Left forelimb (tissue), 1 donor: ENCODE measurements around the gene ACP3.

Experiments
- DNase-seq: peaks from one replicate; pipeline ENCODE4 v3.0.0-alpha.2; 2018; ENCODE audit warnings: low spot score

Gene ACP3

GRCh38 chr3:132315851-132316250 lies 1.4 kb upstream of the ACP3 start:
- DNase-seq = no peak

GRCh38 chr3:132318451-132318850 lies 1.2 kb downstream of the ACP3 start:
- no peak for DNase-seq

- no peak for DNase-seq
Measured at GRCh38 chr3:132321304-132321703, 4.1 kb downstream of the ACP3 start.

GRCh38 chr3:132325103-132325606 lies 7.9 kb downstream of the ACP3 start:
- no peak for DNase-seq

- DNase-seq = no peak
Measured at GRCh38 chr3:132325634-132326033, 8.4 kb downstream of the ACP3 start.

GRCh38 chr3:132326251-132326650 lies 9.0 kb downstream of the ACP3 start:
- no peak for DNase-seq

GRCh38 chr3:132332082-132332481 lies 14.9 kb downstream of the ACP3 start:
- no peak for DNase-seq

GRCh38 chr3:132332508-132332907 lies 15.3 kb downstream of the ACP3 start:
- no peak for DNase-seq

- DNase-seq = no peak
Measured at GRCh38 chr3:132341746-132342145, 24.5 kb downstream of the ACP3 start.

- DNase-seq = no peak
Measured at GRCh38 chr3:132342183-132342582, 25.0 kb downstream of the ACP3 start.

GRCh38 chr3:132342610-132343009 lies 25.4 kb downstream of the ACP3 start:
- no peak for DNase-seq

GRCh38 chr3:132343018-132343612 lies 25.9 kb downstream of the ACP3 start:
- no peak for DNase-seq

GRCh38 chr3:132344666-132345280 lies 27.6 kb downstream of the ACP3 start:
- no peak for DNase-seq

GRCh38 chr3:132346841-132347736 lies 29.9 kb downstream of the ACP3 start:
- DNase-seq = no peak

GRCh38 chr3:132347811-132348210 lies 30.6 kb downstream of the ACP3 start:
- DNase-seq = no peak

- no peak for DNase-seq
Measured at GRCh38 chr3:132348531-132348930, 31.3 kb downstream of the ACP3 start.

GRCh38 chr3:132350814-132351213 lies 33.6 kb downstream of the ACP3 start:
- DNase-seq = no peak

GRCh38 chr3:132351222-132351806 lies 34.1 kb downstream of the ACP3 start:
- no peak for DNase-seq

- DNase-seq = no peak
Measured at GRCh38 chr3:132352556-132353143, 35.4 kb downstream of the ACP3 start.

GRCh38 chr3:132354916-132355702 lies 37.9 kb downstream of the ACP3 start:
- DNase-seq = no peak

GRCh38 chr3:132356568-132356967 lies 39.4 kb downstream of the ACP3 start:
- no peak for DNase-seq
